K562 (cell line): ENCODE measurements around the gene TMEM167B. TPM values are rescaled to one million over a fixed set of nuclear protein-coding genes. Genes with fewer than 3 reads are reported as not detected.

Experiments
- CCAR2 ChIP-seq: fragments of 200-400 bp; formaldehyde crosslinking; IDR thresholded peaks from 2 replicates; pipeline ENCODE4 v1.6.1; 2017; ENCODE audit warnings: mild to moderate bottlenecking, low read depth, low read length
- DMBX1 ChIP-seq: fragments of 250-450 bp; sonication (Bioruptor Pico); IDR thresholded peaks from 2 replicates; pipeline ENCODE4 v1.8.0; 2022; ENCODE audit warnings: inconsistent platforms, mild to moderate bottlenecking, moderate library complexity, borderline replicate concordance
- ESRRA ChIP-seq: fragments of 450-650 bp; IDR thresholded peaks from 2 replicates; pipeline ENCODE4 v1.6.1; 2014; ENCODE audit warnings: low read depth, mild to moderate bottlenecking, moderate library complexity, borderline replicate concordance
- MEF2D ChIP-seq: conservative IDR thresholded peaks from 2 replicates; pipeline ENCODE4 v1.6.1; 2016; ENCODE audit warnings: low read depth, missing genetic modification characterization, missing compliant biosample characterization
- NFATC3 ChIP-seq: fragments of 450-650 bp; IDR thresholded peaks from 2 replicates; pipeline ENCODE4 v1.6.1; 2017; ENCODE audit warnings: mild to moderate bottlenecking
- YY1 ChIP-seq, 3 experiments: IDR thresholded peaks; 2 replicates each; pipeline ENCODE4 v1.6.1; 2011; ENCODE audit warnings: low read length in 2 of 3, mild to moderate bottlenecking in 2 of 3, moderate library complexity in 2 of 3, borderline replicate concordance in 1 of 3, control low read depth in 1 of 3, low read depth in 1 of 3; ENCODE audit not compliant: insufficient read depth in 3 of 3, insufficient replicate concordance in 2 of 3, control insufficient read depth in 1 of 3, insufficient read length in 1 of 3; ENCODE audit errors: extremely low read depth in 1 of 3
- ZNF316 ChIP-seq: fragments of 450-650 bp; IDR thresholded peaks from 2 replicates; pipeline ENCODE4 v1.6.1; 2016
- polyA plus RNA-seq, 8 experiments: library from polyadenylated mRNA; depleted of rRNA in 4 of 8; stranded (reverse) in 5 of 8; unstranded in 3 of 8; fragments of >200 nt; fragmentation: Nextera tagmentation in 2 of 8; fragmentation: Illumina TruSeq in 1 of 8; extraction: Ambion mirVana in 2 of 8; extraction: Trizol in 1 of 8; gene quantifications; 2 replicates each; pipeline versions ENCODE4 v1.2.1 to v1.2.3, GENCODE V29; 2011 to 2014; ENCODE audit warnings: inconsistent platforms in 1 of 8, missing spikeins in 1 of 8
- total RNA-seq, 7 experiments: library from RNA; depleted of rRNA in 6 of 7; stranded (reverse); fragments of >200 nt in 6 of 7; fragmentation: Illumina TruSeq in 2 of 7; extraction: Trizol in 2 of 7; gene quantifications; 2 replicates each; pipeline versions ENCODE4 v1.2.1 to v1.2.3, GENCODE V29; 2011 to 2021; ENCODE audit warnings: low replicate concordance in 1 of 7
- TF ChIP-seq, protein P1 (sequence below), 2 experiments: fragments of 450-650 bp; formaldehyde crosslinking in 1 of 2; IDR thresholded peaks; 2 replicates each; pipeline versions ENCODE4 v1.4.0 to v1.6.1; 2014 to 2020; ENCODE audit warnings: mild to moderate bottlenecking in 2 of 2, borderline replicate concordance in 1 of 2, low read depth in 1 of 2
- TF ChIP-seq, protein P2 (sequence below): sonication (generic); formaldehyde crosslinking; IDR thresholded peaks from 2 replicates; pipeline ENCODE4 v1.8.0; 2023; ENCODE audit warnings: mild to moderate bottlenecking, missing genetic modification reagents
- TF ChIP-seq, protein P3 (sequence below), 2 experiments: IDR thresholded peaks in 1 of 2; conservative IDR thresholded peaks in 1 of 2; 2 replicates each; pipeline ENCODE4 v1.6.1; 2016; ENCODE audit warnings: low read depth in 2 of 2, mild to moderate bottlenecking in 1 of 2, missing compliant biosample characterization in 1 of 2, missing genetic modification characterization in 1 of 2, moderate library complexity in 1 of 2

The TMEM167B gene
- total and polyA plus RNA-seq, 9 of the 15 experiments (the other 6 are each of a cell fraction or from before 2014, with no cell fraction given) = 17.2 to 36.4 (median 32.2) TPM

DNA sequence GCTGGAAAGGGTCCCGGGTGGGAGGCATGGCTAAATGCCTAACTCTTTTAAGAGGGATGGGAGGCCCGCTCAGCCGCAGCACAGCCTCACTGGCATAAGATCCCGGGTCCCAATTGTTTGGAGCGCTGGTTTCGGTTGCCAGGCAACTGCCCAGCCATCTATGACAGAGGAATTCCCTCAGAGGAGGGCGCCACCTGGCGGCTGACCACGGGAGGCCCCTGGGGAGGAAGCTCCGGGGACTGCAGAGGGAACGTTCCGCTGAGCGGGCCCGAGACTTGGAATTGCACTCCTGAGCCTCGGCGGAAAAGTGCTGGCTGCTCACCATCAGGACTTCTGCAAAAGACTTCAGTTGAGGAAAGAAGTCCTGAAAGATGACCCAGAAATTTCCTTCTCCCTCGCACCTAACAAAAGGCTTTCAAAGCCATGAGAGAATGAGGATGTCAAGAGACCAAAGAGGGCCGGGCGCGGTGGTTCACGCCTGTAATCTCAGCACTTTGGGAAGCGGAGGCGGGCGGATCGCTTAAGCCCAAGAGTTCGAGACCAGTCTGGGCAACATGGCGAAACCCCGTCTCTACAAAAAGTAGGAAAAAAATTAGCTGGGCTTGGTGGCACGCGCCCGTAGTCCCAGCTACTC, 22.2 kb downstream of the TMEM167B start (continued):
- TF ChIP-seq, protein P1, sequence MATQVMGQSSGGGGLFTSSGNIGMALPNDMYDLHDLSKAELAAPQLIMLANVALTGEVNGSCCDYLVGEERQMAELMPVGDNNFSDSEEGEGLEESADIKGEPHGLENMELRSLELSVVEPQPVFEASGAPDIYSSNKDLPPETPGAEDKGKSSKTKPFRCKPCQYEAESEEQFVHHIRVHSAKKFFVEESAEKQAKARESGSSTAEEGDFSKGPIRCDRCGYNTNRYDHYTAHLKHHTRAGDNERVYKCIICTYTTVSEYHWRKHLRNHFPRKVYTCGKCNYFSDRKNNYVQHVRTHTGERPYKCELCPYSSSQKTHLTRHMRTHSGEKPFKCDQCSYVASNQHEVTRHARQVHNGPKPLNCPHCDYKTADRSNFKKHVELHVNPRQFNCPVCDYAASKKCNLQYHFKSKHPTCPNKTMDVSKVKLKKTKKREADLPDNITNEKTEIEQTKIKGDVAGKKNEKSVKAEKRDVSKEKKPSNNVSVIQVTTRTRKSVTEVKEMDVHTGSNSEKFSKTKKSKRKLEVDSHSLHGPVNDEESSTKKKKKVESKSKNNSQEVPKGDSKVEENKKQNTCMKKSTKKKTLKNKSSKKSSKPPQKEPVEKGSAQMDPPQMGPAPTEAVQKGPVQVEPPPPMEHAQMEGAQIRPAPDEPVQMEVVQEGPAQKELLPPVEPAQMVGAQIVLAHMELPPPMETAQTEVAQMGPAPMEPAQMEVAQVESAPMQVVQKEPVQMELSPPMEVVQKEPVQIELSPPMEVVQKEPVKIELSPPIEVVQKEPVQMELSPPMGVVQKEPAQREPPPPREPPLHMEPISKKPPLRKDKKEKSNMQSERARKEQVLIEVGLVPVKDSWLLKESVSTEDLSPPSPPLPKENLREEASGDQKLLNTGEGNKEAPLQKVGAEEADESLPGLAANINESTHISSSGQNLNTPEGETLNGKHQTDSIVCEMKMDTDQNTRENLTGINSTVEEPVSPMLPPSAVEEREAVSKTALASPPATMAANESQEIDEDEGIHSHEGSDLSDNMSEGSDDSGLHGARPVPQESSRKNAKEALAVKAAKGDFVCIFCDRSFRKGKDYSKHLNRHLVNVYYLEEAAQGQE (IDR thresholded peaks at IDR 0.05; ENCODE audit: borderline replicate concordance) = peak; percentile 76
- TF ChIP-seq, protein P1 (CRISPR knock-in tag; IDR thresholded peaks at IDR 0.05; ENCODE audit: low read depth) = no peak
- 0 out of 2 replicates have a peak, but pooled peaks have one; percentile 8 for TF ChIP-seq DMBX1 (CRISPR knock-in tag)
- TF ChIP-seq, protein P2, sequence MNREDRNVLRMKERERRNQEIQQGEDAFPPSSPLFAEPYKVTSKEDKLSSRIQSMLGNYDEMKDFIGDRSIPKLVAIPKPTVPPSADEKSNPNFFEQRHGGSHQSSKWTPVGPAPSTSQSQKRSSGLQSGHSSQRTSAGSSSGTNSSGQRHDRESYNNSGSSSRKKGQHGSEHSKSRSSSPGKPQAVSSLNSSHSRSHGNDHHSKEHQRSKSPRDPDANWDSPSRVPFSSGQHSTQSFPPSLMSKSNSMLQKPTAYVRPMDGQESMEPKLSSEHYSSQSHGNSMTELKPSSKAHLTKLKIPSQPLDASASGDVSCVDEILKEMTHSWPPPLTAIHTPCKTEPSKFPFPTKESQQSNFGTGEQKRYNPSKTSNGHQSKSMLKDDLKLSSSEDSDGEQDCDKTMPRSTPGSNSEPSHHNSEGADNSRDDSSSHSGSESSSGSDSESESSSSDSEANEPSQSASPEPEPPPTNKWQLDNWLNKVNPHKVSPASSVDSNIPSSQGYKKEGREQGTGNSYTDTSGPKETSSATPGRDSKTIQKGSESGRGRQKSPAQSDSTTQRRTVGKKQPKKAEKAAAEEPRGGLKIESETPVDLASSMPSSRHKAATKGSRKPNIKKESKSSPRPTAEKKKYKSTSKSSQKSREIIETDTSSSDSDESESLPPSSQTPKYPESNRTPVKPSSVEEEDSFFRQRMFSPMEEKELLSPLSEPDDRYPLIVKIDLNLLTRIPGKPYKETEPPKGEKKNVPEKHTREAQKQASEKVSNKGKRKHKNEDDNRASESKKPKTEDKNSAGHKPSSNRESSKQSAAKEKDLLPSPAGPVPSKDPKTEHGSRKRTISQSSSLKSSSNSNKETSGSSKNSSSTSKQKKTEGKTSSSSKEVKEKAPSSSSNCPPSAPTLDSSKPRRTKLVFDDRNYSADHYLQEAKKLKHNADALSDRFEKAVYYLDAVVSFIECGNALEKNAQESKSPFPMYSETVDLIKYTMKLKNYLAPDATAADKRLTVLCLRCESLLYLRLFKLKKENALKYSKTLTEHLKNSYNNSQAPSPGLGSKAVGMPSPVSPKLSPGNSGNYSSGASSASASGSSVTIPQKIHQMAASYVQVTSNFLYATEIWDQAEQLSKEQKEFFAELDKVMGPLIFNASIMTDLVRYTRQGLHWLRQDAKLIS (CRISPR knock-in tag) = no peak
- peak; percentile 50; the same call in 1 of the 2 replicates for TF ChIP-seq ESRRA
- TF ChIP-seq, protein P3, sequence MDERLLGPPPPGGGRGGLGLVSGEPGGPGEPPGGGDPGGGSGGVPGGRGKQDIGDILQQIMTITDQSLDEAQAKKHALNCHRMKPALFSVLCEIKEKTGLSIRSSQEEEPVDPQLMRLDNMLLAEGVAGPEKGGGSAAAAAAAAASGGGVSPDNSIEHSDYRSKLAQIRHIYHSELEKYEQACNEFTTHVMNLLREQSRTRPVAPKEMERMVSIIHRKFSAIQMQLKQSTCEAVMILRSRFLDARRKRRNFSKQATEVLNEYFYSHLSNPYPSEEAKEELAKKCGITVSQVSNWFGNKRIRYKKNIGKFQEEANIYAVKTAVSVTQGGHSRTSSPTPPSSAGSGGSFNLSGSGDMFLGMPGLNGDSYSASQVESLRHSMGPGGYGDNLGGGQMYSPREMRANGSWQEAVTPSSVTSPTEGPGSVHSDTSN (CRISPR knock-in tag; IDR thresholded peaks at IDR 0.05; ENCODE audit: low read depth) = no peak
- TF ChIP-seq, protein P3 (tag; conservative IDR thresholded peaks at IDR 0.05; ENCODE audit: low read depth) = no peak
- peak in 2 of 3 experiments; percentile 40 to 46 for TF ChIP-seq YY1 (IDR thresholded peaks at IDR 0.05; ENCODE audit: borderline replicate concordance in 1 of 3, control insufficient read depth in 1 of 3, extremely low read depth in 1 of 3, insufficient read depth in 3 of 3, insufficient read length in 1 of 3, insufficient replicate concordance in 2 of 3, low read depth in 1 of 3, low read length in 2 of 3)
- TF ChIP-seq CCAR2 = no peak
- TF ChIP-seq ZNF316 = no peak
- TF ChIP-seq NFATC3 = no peak
- TF ChIP-seq MEF2D (tag) = no peak
